ENCODE data around the gene NRP1. TPM values are rescaled to one million over a fixed set of nuclear protein-coding genes. Genes with fewer than 3 reads are reported as not detected.

NRP1 gene
- total and polyA plus RNA-seq, 2 donors = 36.9 to 172 TPM

DNA sequence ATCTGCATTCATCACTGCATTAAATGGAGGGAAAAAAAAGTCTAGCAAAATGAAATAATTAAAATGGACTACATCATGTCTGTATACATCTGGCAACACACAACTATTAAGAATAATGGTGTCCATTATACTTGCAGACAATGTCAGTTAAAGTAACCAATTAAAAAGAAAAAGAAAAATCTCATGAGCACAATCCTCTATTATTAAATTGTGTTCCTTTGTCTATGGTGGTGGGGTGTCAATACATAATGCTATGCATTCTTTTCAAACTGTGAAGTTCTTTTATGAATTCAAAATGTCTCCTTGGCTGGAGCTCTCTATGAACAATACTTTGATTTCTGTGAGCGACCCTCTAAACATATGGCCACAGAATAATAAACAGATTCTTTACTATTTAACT lies 63.5 kb downstream of the NRP1 start:
- Histone ChIP-seq H3K36me3 (ENCODE audit: insufficient read depth) (no peaks in the 10 kb centered on the region), H3K27ac (ENCODE audit: low read depth) (no peak overlapping the region), H3K4me1 (ENCODE audit: insufficient read depth) (peaks cover 2% of the 10 kb centered on the region), H3K4me3 (ENCODE audit: low read depth, low read length) (no peak overlapping the region)
- no peak for DNase-seq (ENCODE audit: extremely low spot score)
- WGBS = 82% methylated on average over 1 of the region's 1 CpG

DNA sequence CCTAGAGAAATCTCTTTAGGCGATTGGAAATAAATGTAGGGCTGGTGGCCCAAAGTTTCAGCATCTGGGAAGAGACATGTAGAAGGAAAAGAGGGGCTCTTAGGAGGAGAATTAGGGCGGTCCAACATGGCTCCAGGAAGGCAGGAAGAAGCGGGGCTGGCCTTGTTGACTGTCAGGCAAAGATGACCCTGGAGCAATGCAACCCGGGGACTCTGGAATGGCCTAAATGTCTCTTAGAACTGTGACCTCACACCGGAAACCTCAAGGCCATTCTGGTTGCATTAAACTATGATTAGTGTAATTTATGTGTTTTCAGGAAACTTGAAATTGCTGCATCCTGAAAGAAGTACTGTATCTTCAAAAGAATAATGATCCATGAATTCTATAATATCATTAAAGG lies 66.8 kb downstream of the NRP1 start:
- H3K36me3 ChIP-seq (ENCODE audit: insufficient read depth) = no peaks in the 10 kb centered on the region
- H3K4me1 ChIP-seq (ENCODE audit: insufficient read depth) = no peaks in the 10 kb centered on the region
- no peak for DNase-seq (ENCODE audit: extremely low spot score)
- H3K27ac ChIP-seq (ENCODE audit: low read depth) = no peak overlapping the region
- 91% methylated on average over 5 of the region's 5 CpGs for WGBS
- no peak overlapping the region for H3K4me3 ChIP-seq (ENCODE audit: low read depth, low read length)

DNA sequence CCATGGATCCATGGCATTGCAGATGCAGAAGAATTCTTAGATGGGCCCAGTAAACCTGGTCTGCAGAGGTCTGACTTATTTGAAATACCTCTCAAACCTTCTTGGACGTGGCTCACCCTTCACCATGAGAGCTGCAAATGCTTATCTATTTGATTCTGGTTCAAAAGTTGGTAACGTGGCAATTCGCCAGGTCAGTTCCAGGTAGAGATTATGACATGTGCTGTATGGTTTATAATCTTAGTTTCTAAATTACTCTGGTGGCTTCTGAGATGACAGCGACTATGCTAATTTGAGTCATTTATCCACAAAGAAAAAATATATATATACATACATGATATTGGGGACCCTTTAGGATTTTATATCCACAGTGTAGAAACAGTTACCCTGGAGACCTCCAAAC lies 68.8 kb downstream of the NRP1 start:
- Histone ChIP-seq H3K4me1 (ENCODE audit: insufficient read depth) (no peaks in the 10 kb centered on the region), H3K4me3 (ENCODE audit: low read depth, low read length) (no peak overlapping the region), H3K27ac (ENCODE audit: low read depth) (no peak overlapping the region), H3K36me3 (ENCODE audit: insufficient read depth) (no peaks in the 10 kb centered on the region)
- WGBS = 86% methylated on average over 4 of the region's 4 CpGs
- DNase-seq (ENCODE audit: extremely low spot score) = no peak

DNA sequence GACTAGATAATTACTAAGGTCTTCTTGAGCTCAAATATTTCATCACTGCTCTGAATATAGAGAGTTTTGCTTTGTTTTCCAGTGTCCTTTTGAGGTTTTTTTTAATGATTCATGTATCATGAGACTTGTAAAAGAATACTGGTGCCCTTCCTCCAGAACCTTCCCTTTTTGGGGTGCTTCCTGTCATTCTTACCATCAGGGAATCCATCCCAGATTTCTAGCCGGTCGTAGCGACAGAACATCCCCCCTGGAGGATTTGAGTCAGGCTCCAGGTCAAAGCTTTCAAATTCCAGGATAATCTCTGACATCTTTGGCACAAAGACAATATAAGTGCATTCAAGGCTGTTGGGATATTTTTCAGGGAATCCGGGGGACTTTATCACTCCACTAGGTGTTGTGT lies 71.0 kb downstream of the NRP1 start:
- Histone ChIP-seq H3K27ac (ENCODE audit: low read depth) (no peak overlapping the region), H3K36me3 (ENCODE audit: insufficient read depth) (no peaks in the 10 kb centered on the region), H3K4me1 (ENCODE audit: insufficient read depth) (no peaks in the 10 kb centered on the region), H3K4me3 (ENCODE audit: low read depth, low read length) (no peak overlapping the region)
- 75% methylated on average over 4 of the region's 4 CpGs for WGBS
- no peak for DNase-seq (ENCODE audit: extremely low spot score)

DNA sequence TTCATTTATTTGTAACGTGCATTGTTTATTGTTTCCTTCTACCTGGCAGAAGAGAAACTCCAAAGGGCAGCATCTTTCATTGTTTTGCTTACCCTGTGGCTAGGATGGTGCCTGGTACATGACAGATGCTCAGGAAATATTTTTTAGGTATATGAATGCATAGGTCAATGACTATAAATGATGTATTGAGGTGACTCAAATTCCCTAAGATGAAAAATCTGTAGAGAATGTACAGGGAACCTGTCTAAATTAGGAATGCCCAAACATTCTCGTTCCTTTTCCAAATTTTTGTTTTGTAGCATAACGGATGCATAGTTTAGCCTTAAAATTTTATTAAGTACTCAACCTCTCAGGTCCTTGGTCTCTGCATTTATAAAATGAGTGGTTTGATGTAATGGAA lies 71.6 kb downstream of the NRP1 start:
- Histone ChIP-seq H3K4me1 (ENCODE audit: insufficient read depth) (no peaks in the 10 kb centered on the region), H3K36me3 (ENCODE audit: insufficient read depth) (no peaks in the 10 kb centered on the region), H3K27ac (ENCODE audit: low read depth) (no peak overlapping the region), H3K4me3 (ENCODE audit: low read depth, low read length) (no peak overlapping the region)
- 77% methylated on average over 3 of the region's 3 CpGs for WGBS
- no peak for DNase-seq (ENCODE audit: extremely low spot score)

DNA sequence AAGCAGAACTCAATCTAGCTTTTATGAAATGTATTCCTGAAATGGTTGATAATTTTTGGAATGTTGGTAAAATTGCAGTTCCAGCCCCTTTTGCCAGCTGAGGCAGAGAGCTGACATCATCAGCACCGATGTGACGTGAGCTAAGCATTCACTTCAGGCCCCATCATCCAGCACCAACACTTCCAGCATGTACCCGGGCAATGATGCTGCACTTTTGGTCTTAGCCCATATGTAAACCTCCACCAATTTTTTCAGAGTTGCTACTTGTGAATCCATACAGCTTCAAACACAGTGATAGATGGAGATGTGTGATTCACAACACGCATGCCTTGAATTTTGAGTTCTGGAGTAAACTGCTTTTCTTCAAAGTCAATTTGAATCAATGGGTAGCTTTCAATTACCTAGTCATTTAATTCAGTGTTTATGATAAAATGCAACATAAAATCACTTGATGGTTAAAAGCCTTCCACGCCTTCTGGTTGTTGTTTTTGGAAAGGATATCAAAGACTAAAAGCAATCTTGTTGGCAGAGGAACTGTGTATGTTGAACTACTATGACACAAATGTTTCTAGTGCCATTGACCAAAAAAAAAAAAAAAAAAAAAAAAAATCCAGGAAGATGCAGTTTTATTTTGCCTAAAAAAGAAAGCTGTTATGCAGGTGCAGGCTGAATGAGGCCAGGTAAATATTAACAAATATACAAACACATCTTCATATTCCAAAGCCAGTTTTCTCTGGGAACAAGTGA lies 73.9 kb downstream of the NRP1 start:
- Histone ChIP-seq H3K27ac (ENCODE audit: low read depth) (no peak overlapping the region), H3K36me3 (ENCODE audit: insufficient read depth) (no peaks in the 10 kb centered on the region), H3K4me1 (ENCODE audit: insufficient read depth) (no peaks in the 10 kb centered on the region), H3K4me3 (ENCODE audit: low read depth, low read length) (no peak overlapping the region)
- DNase-seq (ENCODE audit: extremely low spot score) = no peak
- WGBS = 87% methylated on average over 5 of the region's 5 CpGs

DNA sequence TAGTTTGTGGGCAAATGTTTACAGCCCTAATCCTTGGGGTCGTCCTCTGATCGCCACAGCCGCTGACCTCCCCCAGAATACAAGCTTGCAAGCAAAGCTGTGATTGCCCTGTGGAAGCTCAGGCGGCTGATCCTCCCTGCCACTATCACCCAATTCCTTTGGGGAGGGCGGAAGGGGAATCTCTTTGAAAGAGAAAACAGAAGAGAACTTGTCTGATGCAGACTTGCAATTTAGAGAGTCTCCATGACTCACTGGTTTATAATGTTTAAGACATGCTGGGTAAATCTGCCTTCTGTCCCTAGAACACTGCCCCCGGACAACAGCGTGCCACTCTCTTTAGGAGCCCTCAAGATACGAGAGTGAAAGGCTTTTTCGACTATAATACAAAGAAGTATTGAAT lies 75.5 kb downstream of the NRP1 start:
- Histone ChIP-seq H3K36me3 (ENCODE audit: insufficient read depth) (no peaks in the 10 kb centered on the region), H3K4me3 (ENCODE audit: low read depth, low read length) (no peak overlapping the region), H3K4me1 (ENCODE audit: insufficient read depth) (no peaks in the 10 kb centered on the region), H3K27ac (ENCODE audit: low read depth) (no peak overlapping the region)
- WGBS = 60% methylated on average over 9 of the region's 9 CpGs
- DNase-seq (ENCODE audit: extremely low spot score) = no peak

DNA sequence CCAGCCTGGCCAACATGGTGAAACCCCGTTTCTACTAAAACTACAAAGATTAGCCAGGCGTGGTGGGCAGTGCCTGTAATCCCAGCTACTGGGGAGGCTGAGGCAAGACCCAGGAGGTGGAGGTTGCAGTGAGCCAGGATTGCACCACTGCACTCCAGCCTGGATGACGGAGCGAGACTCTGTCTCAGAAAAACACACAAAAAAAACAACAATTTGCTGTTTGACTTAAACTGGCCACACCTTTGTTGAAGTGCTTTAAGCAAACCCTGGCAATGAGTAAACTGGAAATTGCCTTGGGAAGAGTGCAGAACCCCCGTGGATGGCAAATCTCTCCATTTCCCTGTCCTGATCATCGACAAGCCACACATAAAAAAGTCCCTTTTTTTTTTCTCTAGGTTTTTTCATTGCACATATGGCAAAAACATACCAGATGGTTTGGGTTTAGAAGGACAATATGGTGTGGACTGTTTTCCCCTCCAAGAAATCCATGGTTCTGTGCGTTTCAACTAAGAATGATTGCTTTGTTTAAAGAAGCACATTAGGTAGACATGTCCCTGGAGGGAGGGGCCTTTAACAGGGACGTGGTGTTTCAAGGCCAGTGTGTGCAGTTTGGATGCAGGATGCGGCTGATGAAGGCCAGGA lies 76.9 kb downstream of the NRP1 start:
- WGBS = 84% methylated on average over 9 of the region's 9 CpGs

DNA sequence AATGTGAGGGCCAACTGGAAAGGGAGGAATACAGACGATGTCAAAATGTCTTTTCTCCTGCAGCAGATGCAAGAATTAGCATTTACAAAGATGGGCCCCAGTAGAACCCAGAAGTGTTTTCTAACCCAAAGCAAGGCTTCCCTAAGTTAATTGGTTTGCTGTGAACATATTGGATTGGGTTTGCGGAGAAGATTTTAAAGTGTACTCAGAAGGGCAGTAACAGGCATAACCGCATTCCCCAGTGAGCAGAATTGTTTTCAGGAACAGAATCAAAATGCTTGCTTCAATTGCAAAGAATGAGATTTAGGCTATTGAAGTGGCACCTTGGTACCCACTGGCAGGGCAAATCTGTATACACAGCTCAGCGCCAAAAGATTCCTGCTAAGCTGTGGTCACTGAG lies 78.0 kb downstream of the NRP1 start:
- DNase-seq (ENCODE audit: extremely low spot score) = no peak
- no peak overlapping the region for H3K27ac ChIP-seq (ENCODE audit: low read depth)
- H3K4me3 ChIP-seq (ENCODE audit: low read depth, low read length) = no peak overlapping the region
- 97% methylated on average over 4 of the region's 4 CpGs for whole genome bisulfite sequencing
- no peaks in the 10 kb centered on the region for H3K36me3 ChIP-seq (ENCODE audit: insufficient read depth)
- no peaks in the 10 kb centered on the region for H3K4me1 ChIP-seq (ENCODE audit: insufficient read depth)

More for the DNA sequence above, 76.9 kb downstream of the NRP1 start:
- no peak for DNase-seq (ENCODE audit: extremely low spot score)
- Histone ChIP-seq H3K27ac (ENCODE audit: low read depth) (no peak overlapping the region), H3K4me3 (ENCODE audit: low read depth, low read length) (no peak overlapping the region), H3K4me1 (ENCODE audit: insufficient read depth) (no peaks in the 10 kb centered on the region), H3K36me3 (ENCODE audit: insufficient read depth) (no peaks in the 10 kb centered on the region)

DNA sequence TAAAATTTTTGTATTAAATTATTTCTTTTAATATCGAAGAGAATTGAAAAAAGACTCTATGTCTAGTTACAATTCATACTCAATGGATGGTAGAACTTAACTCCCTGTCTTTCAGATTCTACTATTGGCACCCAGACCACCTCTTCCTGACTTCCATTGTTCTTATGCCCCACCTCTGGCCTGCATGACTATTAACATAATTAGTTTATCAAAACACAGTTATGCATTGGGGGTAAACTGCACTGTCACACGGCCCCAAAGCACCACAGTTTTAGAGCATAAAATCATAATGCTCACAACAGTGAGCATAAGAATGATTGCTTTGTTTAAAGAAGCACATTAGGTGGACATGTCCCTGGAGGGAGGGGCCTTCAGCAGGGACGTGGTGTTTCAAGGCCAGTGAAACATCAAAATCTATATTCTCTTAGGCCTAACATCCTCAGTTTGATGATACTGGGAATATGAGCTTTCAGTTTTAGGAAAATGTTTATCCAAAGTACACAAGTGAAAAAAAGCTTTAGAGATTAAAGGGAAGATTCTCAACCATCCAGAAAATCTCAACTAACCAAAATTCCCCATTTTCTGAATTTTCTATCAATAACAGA lies 79.8 kb downstream of the NRP1 start:
- WGBS = 84% methylated on average over 3 of the region's 3 CpGs
- Histone ChIP-seq H3K36me3 (ENCODE audit: insufficient read depth) (no peaks in the 10 kb centered on the region), H3K4me1 (ENCODE audit: insufficient read depth) (no peaks in the 10 kb centered on the region), H3K27ac (ENCODE audit: low read depth) (no peak overlapping the region), H3K4me3 (ENCODE audit: low read depth, low read length) (no peak overlapping the region)
- no peak for DNase-seq (ENCODE audit: extremely low spot score)

DNA sequence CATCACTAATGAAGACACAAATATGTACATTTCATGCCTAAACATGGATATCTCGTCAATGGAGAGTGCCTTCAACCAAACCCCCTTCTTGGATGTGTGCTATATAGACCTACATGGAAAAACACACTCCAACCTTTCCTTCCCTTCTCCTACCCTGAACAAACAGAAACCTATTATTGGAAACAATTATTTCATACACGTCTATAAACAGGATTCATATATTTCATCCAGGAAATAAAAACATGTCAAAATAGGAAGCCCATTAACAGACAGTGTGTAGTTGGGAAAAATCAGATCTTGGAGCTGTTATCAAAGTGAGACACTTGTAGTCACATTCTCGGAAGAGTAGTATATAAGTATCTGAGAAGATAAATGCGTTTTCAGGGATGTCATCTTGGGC lies 81.1 kb downstream of the NRP1 start:
- no peaks in the 10 kb centered on the region for H3K36me3 ChIP-seq (ENCODE audit: insufficient read depth)
- no peak for DNase-seq (ENCODE audit: extremely low spot score)
- WGBS = 82% methylated on average over 4 of the region's 4 CpGs
- H3K4me3 ChIP-seq (ENCODE audit: low read depth, low read length) = no peak overlapping the region
- no peaks in the 10 kb centered on the region for H3K4me1 ChIP-seq (ENCODE audit: insufficient read depth)
- no peak overlapping the region for H3K27ac ChIP-seq (ENCODE audit: low read depth)

DNA sequence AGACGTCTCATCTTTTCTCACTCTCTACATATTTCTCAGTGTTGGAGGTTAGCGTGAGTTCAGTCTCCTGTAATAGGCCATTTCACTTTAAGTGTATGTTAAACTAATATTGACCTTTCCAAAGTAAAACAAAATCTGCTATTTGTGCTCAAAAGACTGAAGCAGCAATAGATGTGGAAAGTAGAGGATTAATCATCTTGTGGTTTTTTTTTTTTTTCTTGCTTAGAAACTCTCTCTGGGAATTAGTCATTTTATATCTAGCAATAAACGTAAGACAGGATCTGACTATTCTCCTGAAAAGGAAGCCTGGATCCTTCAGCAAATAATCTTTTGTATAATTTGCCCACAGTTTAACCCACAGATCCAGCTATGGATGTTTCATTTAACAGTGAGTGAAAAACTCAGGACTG lies 81.7 kb downstream of the NRP1 start:
- Histone ChIP-seq H3K36me3 (ENCODE audit: insufficient read depth) (no peaks in the 10 kb centered on the region), H3K4me1 (ENCODE audit: insufficient read depth) (no peaks in the 10 kb centered on the region), H3K27ac (ENCODE audit: low read depth) (no peak overlapping the region), H3K4me3 (ENCODE audit: low read depth, low read length) (no peak overlapping the region)
- 74% methylated on average over 3 of the region's 3 CpGs for WGBS
- DNase-seq (ENCODE audit: extremely low spot score) = no peak

DNA sequence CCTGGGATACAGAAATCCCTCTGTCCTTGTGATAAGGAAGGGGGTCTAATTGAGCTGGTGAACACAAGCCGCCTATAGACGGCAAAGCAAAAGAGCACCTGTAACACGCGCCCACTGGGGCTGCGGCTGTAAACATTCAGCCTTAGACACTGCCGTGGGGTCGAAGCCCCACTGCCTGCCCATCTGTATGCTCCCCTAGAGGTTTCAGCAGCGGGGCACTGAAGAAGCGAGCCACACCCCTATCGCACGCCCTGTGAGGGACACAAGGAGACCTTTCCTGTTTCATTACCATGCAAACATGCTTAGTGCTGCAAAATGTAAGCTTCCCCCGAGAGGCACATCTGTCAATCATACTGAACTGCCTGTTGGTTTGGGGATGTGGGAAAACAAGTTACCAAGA lies 82.1 kb downstream of the NRP1 start:
- H3K4me3 ChIP-seq (ENCODE audit: low read depth, low read length) = no peak overlapping the region
- 92% methylated on average over 12 of the region's 12 CpGs for WGBS
- no peak for DNase-seq (ENCODE audit: extremely low spot score)
- no peaks in the 10 kb centered on the region for H3K36me3 ChIP-seq (ENCODE audit: insufficient read depth)
- H3K4me1 ChIP-seq (ENCODE audit: insufficient read depth) = no peaks in the 10 kb centered on the region
- no peak overlapping the region for H3K27ac ChIP-seq (ENCODE audit: low read depth)

DNA sequence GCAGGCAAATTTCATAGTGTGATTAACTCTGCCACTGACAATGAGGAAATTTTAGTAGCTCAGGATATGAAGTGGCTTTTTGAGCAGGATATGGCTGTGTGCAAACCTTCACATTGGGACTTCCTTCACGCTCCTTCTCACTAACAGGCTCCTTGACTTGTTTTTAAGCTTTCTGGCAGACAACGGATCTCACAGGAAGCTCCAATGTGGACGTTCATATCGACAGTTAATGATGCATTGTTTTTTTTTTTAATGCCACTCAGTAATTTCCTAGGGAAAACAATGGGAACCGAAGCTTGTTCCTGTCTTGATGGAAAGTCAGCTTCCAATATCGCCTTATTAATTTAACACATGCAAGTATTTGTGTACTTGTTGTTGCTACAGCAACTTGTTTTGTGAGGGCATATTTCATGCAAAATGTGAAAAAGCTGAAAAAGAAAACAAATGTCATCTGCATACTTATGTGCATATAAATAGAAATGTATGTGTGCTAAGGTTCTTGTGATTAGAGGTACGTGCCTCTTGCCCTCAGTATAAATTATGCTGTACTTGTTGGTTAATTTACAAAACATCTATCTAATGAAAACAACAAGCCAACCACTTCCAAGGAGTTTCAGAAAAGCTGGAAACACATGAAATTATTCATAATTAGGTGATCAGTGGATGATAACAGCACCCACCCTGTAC lies 84.7 kb downstream of the NRP1 start:
- H3K4me3 ChIP-seq (ENCODE audit: low read depth, low read length) = no peak overlapping the region
- H3K4me1 ChIP-seq (ENCODE audit: insufficient read depth) = no peaks in the 10 kb centered on the region
- no peak overlapping the region for H3K27ac ChIP-seq (ENCODE audit: low read depth)
- no peak for DNase-seq (ENCODE audit: extremely low spot score)
- no peaks in the 10 kb centered on the region for H3K36me3 ChIP-seq (ENCODE audit: insufficient read depth)
- WGBS = 69% methylated on average over 7 of the region's 7 CpGs
